ENCODE measurements around the gene ARF1.
"Not testable (repeated sequence)": the region's sequence is repeated elsewhere in the genome, so short reads cannot be mapped to it uniquely, and the experiment has no call there.

The ARF1 gene

GRCh38 chr1:228108055-228108690, 25.7 kb downstream of the ARF1 start:
- FAIRE-seq: no peak
- DNase-seq (ENCODE audit: insufficient read length): no peak
- TF ChIP-seq POLR2AphosphoS5 (IDR thresholded peaks at IDR 0.05; ENCODE audit: low read depth, low read length): no peak
- no peak for TF ChIP-seq POLR2A (IDR thresholded peaks at IDR 0.05; ENCODE audit: low read depth, low read length)
- no peak for TF ChIP-seq TAF1 (IDR thresholded peaks at IDR 0.05; ENCODE audit: borderline replicate concordance, low read depth, low read length)

DNA sequence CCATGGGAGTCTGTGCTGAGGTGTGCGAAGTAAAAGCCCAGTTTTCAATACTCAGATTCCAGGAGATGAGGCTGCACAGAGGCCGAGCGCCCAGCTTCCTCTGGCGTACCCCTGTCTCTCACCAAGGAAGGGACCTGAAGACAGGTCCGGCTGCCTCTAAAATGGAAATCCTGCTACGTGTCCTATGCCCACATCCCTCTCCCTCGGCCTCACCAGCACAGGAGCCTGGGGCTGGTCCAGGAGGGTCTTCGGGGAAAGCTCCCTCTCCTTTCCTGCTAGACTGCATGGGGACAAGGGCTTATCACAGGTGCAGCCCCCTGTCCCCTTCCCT, 26.2 kb downstream of the ARF1 start:
- TF ChIP-seq POLR2A (IDR thresholded peaks at IDR 0.05; ENCODE audit: low read depth, low read length) (no peak), TAF1 (IDR thresholded peaks at IDR 0.05; ENCODE audit: borderline replicate concordance, low read depth, low read length) (no peak), POLR2AphosphoS5 (IDR thresholded peaks at IDR 0.05; ENCODE audit: low read depth, low read length) (no peak)
- FAIRE-seq (no peak), DNase-seq (ENCODE audit: insufficient read length) (no peak)

- FAIRE-seq (peak; percentile 100), DNase-seq (ENCODE audit: insufficient read length) (peak; percentile 93)
- TF ChIP-seq TAF1 (IDR thresholded peaks at IDR 0.05; ENCODE audit: borderline replicate concordance, low read depth, low read length): peak; percentile 51
- TF ChIP-seq POLR2AphosphoS5 (IDR thresholded peaks at IDR 0.05; ENCODE audit: low read depth, low read length): peak; percentile 91
- TF ChIP-seq POLR2A (IDR thresholded peaks at IDR 0.05; ENCODE audit: low read depth, low read length): peak; percentile 83
These were observed 26.8 kb downstream of the ARF1 start, which contains the start of gene MRPL55 for GRCh38 chr1:228109073-228109961. Gene MRPL55, minus strand, starts transcription at chr1:228109299. Its CDS starts 1,039 bp downstream, at chr1:228108260.

DNA sequence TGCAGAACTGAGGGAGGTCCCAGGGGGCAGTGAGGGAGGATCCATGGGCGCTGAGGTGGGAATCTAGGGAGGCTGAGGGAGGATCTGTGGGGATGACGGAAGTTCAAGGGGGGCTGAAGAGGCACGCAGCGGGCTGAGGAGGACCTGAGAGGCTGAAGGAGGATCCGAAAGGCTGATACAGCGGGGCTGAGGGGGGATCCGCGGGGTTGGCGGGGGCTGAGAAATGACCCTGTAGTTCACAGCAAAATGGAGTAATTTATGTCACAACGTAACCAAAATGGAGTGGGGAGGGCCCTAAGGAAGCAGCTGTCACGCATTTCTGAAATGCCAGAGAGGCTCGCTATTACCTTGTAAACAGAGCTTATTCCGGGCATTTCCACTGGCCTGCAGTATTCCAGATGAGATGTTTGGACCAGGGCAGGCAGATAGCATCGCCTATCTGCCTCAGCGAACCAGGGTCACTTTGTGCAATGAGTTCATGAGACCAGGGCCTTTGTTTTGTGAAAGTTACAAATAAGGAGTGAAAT, 27.5 kb downstream of the ARF1 start:
- FAIRE-seq (peak; percentile 82), DNase-seq (ENCODE audit: insufficient read length) (no peak)
- no peak for TF ChIP-seq POLR2AphosphoS5 (IDR thresholded peaks at IDR 0.05; ENCODE audit: low read depth, low read length)
- no peak for TF ChIP-seq TAF1 (IDR thresholded peaks at IDR 0.05; ENCODE audit: borderline replicate concordance, low read depth, low read length)
- no peak for TF ChIP-seq POLR2A (IDR thresholded peaks at IDR 0.05; ENCODE audit: low read depth, low read length)

DNA sequence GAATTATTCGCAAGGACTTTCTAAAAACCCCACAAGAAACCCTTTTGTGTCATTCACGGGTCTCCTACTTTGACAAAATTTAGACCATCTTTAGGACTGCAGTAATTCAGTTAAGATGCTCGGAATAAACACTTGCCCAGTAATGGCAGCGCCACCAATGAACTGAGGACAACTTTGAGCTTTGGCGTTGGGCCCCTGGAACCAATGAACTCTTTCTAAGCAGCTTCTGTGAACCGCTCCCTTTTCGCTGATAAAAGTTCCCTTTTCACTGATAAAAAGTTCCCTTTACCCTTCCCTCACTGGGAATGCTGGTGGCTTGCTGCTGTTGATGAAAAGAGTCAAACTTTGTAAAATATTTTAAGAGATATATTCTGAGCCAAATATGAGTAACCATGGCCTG, 28.0 kb downstream of the ARF1 start:
- no peak for FAIRE-seq
- TF ChIP-seq POLR2A (IDR thresholded peaks at IDR 0.05; ENCODE audit: low read depth, low read length) (no peak), POLR2AphosphoS5 (IDR thresholded peaks at IDR 0.05; ENCODE audit: low read depth, low read length) (no peak), TAF1 (IDR thresholded peaks at IDR 0.05; ENCODE audit: borderline replicate concordance, low read depth, low read length) (no peak)
- DNase-seq (ENCODE audit: insufficient read length): no peak

- not testable (repeated sequence) for FAIRE-seq; DNase-seq (ENCODE audit: insufficient read length)
These were observed 28.8 kb downstream of the ARF1 start for GRCh38 chr1:228111315-228111714.

DNA sequence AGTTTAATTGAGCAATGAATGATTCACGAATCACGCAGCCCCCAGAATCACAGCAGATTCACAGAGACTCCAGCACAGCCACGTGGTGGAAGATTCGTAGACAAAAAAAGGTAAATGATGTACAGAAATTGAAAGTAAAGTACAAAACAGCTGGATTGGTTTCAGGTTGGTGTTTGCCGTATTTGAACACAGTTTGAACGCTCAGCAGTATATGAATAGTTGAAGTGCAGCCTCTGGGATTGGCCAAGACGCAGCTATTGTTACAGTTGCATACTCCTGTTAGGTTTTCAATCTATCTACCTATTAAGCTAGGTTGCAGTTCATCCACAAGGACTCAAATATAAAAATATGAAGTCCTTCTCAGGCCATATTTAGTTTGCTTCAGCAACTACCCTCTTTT, 29.7 kb downstream of the ARF1 start:
- FAIRE-seq (no peak), DNase-seq (ENCODE audit: insufficient read length) (no peak)
- TF ChIP-seq POLR2AphosphoS5 (IDR thresholded peaks at IDR 0.05; ENCODE audit: low read depth, low read length) (no peak), POLR2A (IDR thresholded peaks at IDR 0.05; ENCODE audit: low read depth, low read length) (no peak), TAF1 (IDR thresholded peaks at IDR 0.05; ENCODE audit: borderline replicate concordance, low read depth, low read length) (no peak)

GRCh38 chr1:228112617-228113016, 30.1 kb downstream of the ARF1 start:
- no peak for FAIRE-seq
- no peak for DNase-seq (ENCODE audit: insufficient read length)
- no peak for TF ChIP-seq POLR2A (IDR thresholded peaks at IDR 0.05; ENCODE audit: low read depth, low read length)

- no peak for FAIRE-seq
- no peak for DNase-seq (ENCODE audit: insufficient read length)
- TF ChIP-seq TAF1 (IDR thresholded peaks at IDR 0.05; ENCODE audit: borderline replicate concordance, low read depth, low read length) (no peak), POLR2AphosphoS5 (IDR thresholded peaks at IDR 0.05; ENCODE audit: low read depth, low read length) (no peak), POLR2A (IDR thresholded peaks at IDR 0.05; ENCODE audit: low read depth, low read length) (no peak)
These were observed 32.3 kb downstream of the ARF1 start for GRCh38 chr1:228114827-228115226.

GRCh38 chr1:228117335-228117734, 34.8 kb downstream of the ARF1 start:
- FAIRE-seq (no peak), DNase-seq (ENCODE audit: insufficient read length) (no peak)
- TF ChIP-seq POLR2AphosphoS5 (IDR thresholded peaks at IDR 0.05; ENCODE audit: low read depth, low read length): no peak
- TF ChIP-seq POLR2A (IDR thresholded peaks at IDR 0.05; ENCODE audit: low read depth, low read length): no peak
- TF ChIP-seq TAF1 (IDR thresholded peaks at IDR 0.05; ENCODE audit: borderline replicate concordance, low read depth, low read length): no peak

- FAIRE-seq (no peak), DNase-seq (ENCODE audit: insufficient read length) (no peak)
- no peak for TF ChIP-seq TAF1 (IDR thresholded peaks at IDR 0.05; ENCODE audit: borderline replicate concordance, low read depth, low read length)
- no peak for TF ChIP-seq POLR2AphosphoS5 (IDR thresholded peaks at IDR 0.05; ENCODE audit: low read depth, low read length)
- TF ChIP-seq POLR2A (IDR thresholded peaks at IDR 0.05; ENCODE audit: low read depth, low read length): no peak
These were observed 35.5 kb downstream of the ARF1 start for GRCh38 chr1:228118040-228118439.

- no peak for DNase-seq (ENCODE audit: insufficient read length)
- no peak for TF ChIP-seq POLR2A (IDR thresholded peaks at IDR 0.05; ENCODE audit: low read depth, low read length)
- no peak for TF ChIP-seq POLR2AphosphoS5 (IDR thresholded peaks at IDR 0.05; ENCODE audit: low read depth, low read length)
- TF ChIP-seq TAF1 (IDR thresholded peaks at IDR 0.05; ENCODE audit: borderline replicate concordance, low read depth, low read length): no peak
- no peak for FAIRE-seq
These were observed 37.8 kb downstream of the ARF1 start for GRCh38 chr1:228120351-228120750.

Data from GM12892 (cell line).